ENCODE data around the gene TMED1. TPM values are rescaled to one million over a fixed set of nuclear protein-coding genes. Genes with fewer than 3 reads are reported as not detected.

Gene TMED1
- total and polyA plus RNA-seq, 2 of the 13 experiments (the other 11 are each of a cell fraction or from before 2014, with no cell fraction given) = 48.3 to 51.8 TPM

GRCh38 chr19:10835754-10836478 lies at the start of gene TMED1 (continued):
- TF ChIP-seq CSRNP2 (CRISPR knock-in tag; conservative IDR thresholded peaks at IDR 0.05; ENCODE audit: low read depth) = no peak
- TF ChIP-seq GATAD1 (CRISPR knock-in tag; IDR thresholded peaks at IDR 0.05) = 0 out of 2 replicates have a peak, but pooled peaks have one; percentile 72
- peak; percentile 32 for TF ChIP-seq CCAR2 (optimal IDR thresholded peaks at IDR 0.05; ENCODE audit: low read depth, low read length)
- no peak for TF ChIP-seq ZNF431 (CRISPR knock-in tag; IDR thresholded peaks at IDR 0.05; ENCODE audit: borderline replicate concordance, low read depth)
- TF ChIP-seq SPEN (CRISPR knock-in tag; IDR thresholded peaks at IDR 0.05; ENCODE audit: low read depth) = peak; percentile 75; the same call in 1 of the 2 replicates
- TF ChIP-seq ELF1 (CRISPR knock-in tag; IDR thresholded peaks at IDR 0.05) = peak; percentile 38; the same call in 1 of the 2 replicates
- no peak for TF ChIP-seq RORA (CRISPR knock-in tag; IDR thresholded peaks at IDR 0.05)
- peak; percentile 44; the same call in 1 of the 2 replicates for TF ChIP-seq ZNF138 (CRISPR knock-in tag; IDR thresholded peaks at IDR 0.05; ENCODE audit: low read depth)
- TF ChIP-seq SP2 (CRISPR knock-in tag; IDR thresholded peaks at IDR 0.05) = peak; percentile 69
- TF ChIP-seq SYNCRIP (IDR thresholded peaks at IDR 0.05; ENCODE audit: insufficient read depth, low read depth, low read length) = no peak
- TF ChIP-seq HMGA1 (CRISPR knock-in tag; conservative IDR thresholded peaks at IDR 0.05) = no peak
- no peak for TF ChIP-seq ZNF496 (CRISPR knock-in tag; IDR thresholded peaks at IDR 0.05; ENCODE audit: insufficient replicate concordance)
- TF ChIP-seq ZNF770 (CRISPR knock-in tag; IDR thresholded peaks at IDR 0.05) = 0 out of 2 replicates have a peak, but pooled peaks have one; percentile 43
- TF ChIP-seq NFE2 (CRISPR knock-in tag; IDR thresholded peaks at IDR 0.05) = no peak
- no peak for TF ChIP-seq CENPBD1 (CRISPR knock-in tag; IDR thresholded peaks at IDR 0.05; ENCODE audit: borderline replicate concordance, low read depth)
- peak; percentile 16; the same call in 1 of the 2 replicates for TF ChIP-seq GMEB2 (CRISPR knock-in tag; IDR thresholded peaks at IDR 0.05; ENCODE audit: low read depth)
- TF ChIP-seq ZBTB42 (CRISPR knock-in tag; IDR thresholded peaks at IDR 0.05) = no peak
- no peak for TF ChIP-seq ZNF572 (CRISPR knock-in tag; IDR thresholded peaks at IDR 0.05)
- TF ChIP-seq SMYD3 (CRISPR knock-in tag; IDR thresholded peaks at IDR 0.05) = no peak
- TF ChIP-seq ZKSCAN8 (CRISPR knock-in tag; IDR thresholded peaks at IDR 0.05; ENCODE audit: borderline replicate concordance) = no peak
- peak; percentile 93; the same call in 1 of the 2 replicates for TF ChIP-seq ZNF230 (CRISPR knock-in tag; IDR thresholded peaks at IDR 0.05)
- no peak for TF ChIP-seq ZNF432 (CRISPR knock-in tag; IDR thresholded peaks at IDR 0.05; ENCODE audit: borderline replicate concordance)
- TF ChIP-seq ZNF510 (CRISPR knock-in tag; IDR thresholded peaks at IDR 0.05; ENCODE audit: low read depth) = peak; percentile 98
- no peak; the same call in 1 of the 2 replicates for TF ChIP-seq ZNF761 (CRISPR knock-in tag; conservative IDR thresholded peaks at IDR 0.05)
- TF ChIP-seq ZSCAN25 (CRISPR knock-in tag; IDR thresholded peaks at IDR 0.05) = no peak; the same call in 1 of the 2 replicates
